K562 (cell line): ENCODE data around the gene POLG. TPM values are rescaled to one million over a fixed set of nuclear protein-coding genes. Genes with fewer than 3 reads are reported as not detected.

ENCODE experiments used
- DIDO1 ChIP-seq: fragments of 450-650 bp; IDR thresholded peaks from 2 replicates; pipeline ENCODE4 v1.6.1; 2016; ENCODE audit warnings: low read depth, missing biosample characterization, missing genetic modification characterization
- GATAD2A ChIP-seq: fragments of 450-650 bp; IDR thresholded peaks from 2 replicates; pipeline ENCODE4 v1.6.1; 2017
- MCM7 ChIP-seq, 2 experiments: fragments of 450-650 bp; IDR thresholded peaks; 2 replicates each; pipeline ENCODE4 v1.6.1; 2016 to 2018
- MLX ChIP-seq, 2 experiments: fragments of 450-650 bp in 1 of 2; sonication (generic) in 1 of 2; formaldehyde crosslinking; conservative IDR thresholded peaks; 2 replicates each; pipeline versions ENCODE4 v1.4.0 to v1.8.1; 2020 to 2022; ENCODE audit warnings: mild to moderate bottlenecking in 1 of 2, missing genetic modification reagents in 1 of 2
- NRF1 ChIP-seq, 2 experiments: fragments of 450-650 bp; IDR thresholded peaks in 1 of 2; conservative IDR thresholded peaks in 1 of 2; 2 replicates each; pipeline ENCODE4 v1.6.1; 2014; ENCODE audit warnings: mild to moderate bottlenecking in 2 of 2
- PHB2 ChIP-seq: fragments of 450-650 bp; IDR thresholded peaks from 2 replicates; pipeline ENCODE4 v1.6.1; 2017; ENCODE audit warnings: low read depth
- SAFB2 ChIP-seq: fragments of 200-400 bp; formaldehyde crosslinking; IDR thresholded peaks from 2 replicates; pipeline ENCODE4 v1.6.1; 2018; ENCODE audit warnings: borderline replicate concordance, low read length, low read depth, moderate library complexity; ENCODE audit not compliant: severe bottlenecking
- SRSF3 ChIP-seq: fragments of 200-400 bp; formaldehyde crosslinking; IDR thresholded peaks from 2 replicates; pipeline ENCODE4 v1.6.1; 2016; ENCODE audit warnings: mild to moderate bottlenecking, low read length, moderate library complexity; ENCODE audit not compliant: insufficient read depth
- THRAP3 ChIP-seq: fragments of 450-650 bp; IDR thresholded peaks from 2 replicates; pipeline ENCODE4 v1.6.1; 2016; ENCODE audit warnings: mild to moderate bottlenecking, inconsistent platforms, borderline replicate concordance
- UBTF ChIP-seq, 2 experiments: IDR thresholded peaks; 2 replicates each; pipeline ENCODE4 v1.6.1; 2012; ENCODE audit warnings: improper control_type of control experiment in 2 of 2, low read depth in 2 of 2, low read length in 2 of 2, borderline replicate concordance in 1 of 2
- ZFP91 ChIP-seq: sonication (generic); formaldehyde crosslinking; IDR thresholded peaks from 2 replicates; pipeline ENCODE4 v1.8.0; 2022; ENCODE audit warnings: mild to moderate bottlenecking, missing genetic modification reagents
- ZMIZ1 ChIP-seq, 2 experiments: fragments of 150-350 bp in 1 of 2; IDR thresholded peaks; 2 replicates each; pipeline ENCODE4 v1.6.1; 2012 to 2016; ENCODE audit warnings: low read depth in 2 of 2, low read length in 2 of 2, mild to moderate bottlenecking in 1 of 2, moderate library complexity in 1 of 2
- polyA plus RNA-seq, 8 experiments: library from polyadenylated mRNA; depleted of rRNA in 4 of 8; stranded (reverse) in 5 of 8; unstranded in 3 of 8; fragments of >200 nt; fragmentation: Nextera tagmentation in 2 of 8; fragmentation: Illumina TruSeq in 1 of 8; extraction: Ambion mirVana in 2 of 8; extraction: Trizol in 1 of 8; gene quantifications; 2 replicates each; pipeline versions ENCODE4 v1.2.1 to v1.2.3, GENCODE V29; 2011 to 2014; ENCODE audit warnings: inconsistent platforms in 1 of 8, missing spikeins in 1 of 8
- total RNA-seq, 7 experiments: library from RNA; depleted of rRNA in 6 of 7; stranded (reverse); fragments of >200 nt in 6 of 7; fragmentation: Illumina TruSeq in 2 of 7; extraction: Trizol in 2 of 7; gene quantifications; 2 replicates each; pipeline versions ENCODE4 v1.2.1 to v1.2.3, GENCODE V29; 2011 to 2021; ENCODE audit warnings: low replicate concordance in 1 of 7
- TF ChIP-seq, protein P1 (sequence below): fragments of 250-450 bp; sonication (Bioruptor Pico); IDR thresholded peaks from 2 replicates; pipeline ENCODE4 v1.8.0; 2021; ENCODE audit warnings: mild to moderate bottlenecking, moderate library complexity
- TF ChIP-seq, protein P2 (sequence below): IDR thresholded peaks from 2 replicates; pipeline ENCODE4 v1.6.1; 2011; ENCODE audit not compliant: insufficient read length; ENCODE audit errors: extremely low read depth

The POLG gene
- total and polyA plus RNA-seq, 9 of the 15 experiments (the other 6 are each of a cell fraction or from before 2014, with no cell fraction given) = 15.2 to 83.8 (median 38.6) TPM

DNA sequence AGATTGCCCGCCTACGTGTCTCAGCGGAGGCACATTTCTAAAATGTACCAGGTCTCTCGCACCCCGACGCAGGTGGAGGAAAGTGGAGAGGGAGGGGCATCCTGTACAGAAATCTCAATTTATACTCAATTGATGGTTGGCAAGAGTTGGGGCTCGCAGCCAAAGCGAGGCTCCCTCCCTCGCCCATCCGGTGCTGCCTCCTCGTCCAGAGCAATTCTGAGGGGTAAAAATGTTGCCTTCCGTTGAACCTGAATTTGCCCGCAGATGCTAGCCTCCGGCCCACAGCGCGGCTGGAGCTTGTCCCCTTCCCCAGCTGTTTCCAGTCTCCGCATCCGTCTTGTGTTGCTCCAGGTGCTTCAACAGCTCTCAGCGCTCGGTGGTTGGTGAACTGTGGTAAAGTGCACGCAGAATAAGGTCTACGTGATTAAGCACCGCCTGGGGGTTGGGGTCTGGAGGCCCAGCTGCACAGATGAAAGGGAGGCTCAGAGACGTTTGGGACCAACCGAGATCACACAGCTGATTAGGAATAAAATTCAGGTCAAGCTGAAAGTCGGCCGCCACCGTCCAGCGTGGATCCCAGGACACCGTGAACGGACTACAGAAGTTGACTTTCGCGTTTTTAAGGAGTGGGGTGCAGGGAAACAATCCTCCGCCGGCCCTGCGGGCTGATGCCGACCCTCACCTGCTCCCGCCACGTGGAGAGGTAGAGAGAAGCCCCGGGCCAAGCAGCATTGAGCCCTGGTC is 846 bp upstream of the POLG start (continued):
- TF ChIP-seq ZMIZ1 (IDR thresholded peaks at IDR 0.05; ENCODE audit: low read depth in 2 of 2, low read length in 2 of 2) (no peak), PHB2 (no peak), MCM7 (IDR thresholded peaks at IDR 0.05) (no peak), UBTF (IDR thresholded peaks at IDR 0.05; ENCODE audit: borderline replicate concordance in 1 of 2, low read depth in 2 of 2, low read length in 2 of 2) (0 out of 4 replicates have a peak, but pooled peaks of 1 of the 2 experiments have one; percentile 4), GATAD2A (no peak), ZFP91 (CRISPR knock-in tag) (0 out of 2 replicates have a peak, but pooled peaks have one; percentile 33), NRF1 (conservative IDR thresholded peaks at IDR 0.05 in 1 of 2, IDR thresholded peaks at IDR 0.05 in 1 of 2) (peak; percentile 33 to 52), MLX (CRISPR knock-in tag; conservative IDR thresholded peaks at IDR 0.05) (no peak), DIDO1 (tag) (no peak), SAFB2 (no peak), THRAP3 (peak; percentile 86; the same call in 1 of the 2 replicates), SRSF3 (no peak)
- TF ChIP-seq, protein P1, sequence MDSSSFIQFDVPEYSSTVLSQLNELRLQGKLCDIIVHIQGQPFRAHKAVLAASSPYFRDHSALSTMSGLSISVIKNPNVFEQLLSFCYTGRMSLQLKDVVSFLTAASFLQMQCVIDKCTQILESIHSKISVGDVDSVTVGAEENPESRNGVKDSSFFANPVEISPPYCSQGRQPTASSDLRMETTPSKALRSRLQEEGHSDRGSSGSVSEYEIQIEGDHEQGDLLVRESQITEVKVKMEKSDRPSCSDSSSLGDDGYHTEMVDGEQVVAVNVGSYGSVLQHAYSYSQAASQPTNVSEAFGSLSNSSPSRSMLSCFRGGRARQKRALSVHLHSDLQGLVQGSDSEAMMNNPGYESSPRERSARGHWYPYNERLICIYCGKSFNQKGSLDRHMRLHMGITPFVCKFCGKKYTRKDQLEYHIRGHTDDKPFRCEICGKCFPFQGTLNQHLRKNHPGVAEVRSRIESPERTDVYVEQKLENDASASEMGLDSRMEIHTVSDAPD (CRISPR knock-in tag) = no peak
- TF ChIP-seq, protein P2, sequence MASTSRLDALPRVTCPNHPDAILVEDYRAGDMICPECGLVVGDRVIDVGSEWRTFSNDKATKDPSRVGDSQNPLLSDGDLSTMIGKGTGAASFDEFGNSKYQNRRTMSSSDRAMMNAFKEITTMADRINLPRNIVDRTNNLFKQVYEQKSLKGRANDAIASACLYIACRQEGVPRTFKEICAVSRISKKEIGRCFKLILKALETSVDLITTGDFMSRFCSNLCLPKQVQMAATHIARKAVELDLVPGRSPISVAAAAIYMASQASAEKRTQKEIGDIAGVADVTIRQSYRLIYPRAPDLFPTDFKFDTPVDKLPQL = no peak
